ENCODE results near the gene IGF2R.

- TF ChIP-seq MAX (CRISPR knock-in tag; IDR thresholded peaks at IDR 0.05) (no peak), NR3C1 (CRISPR knock-in tag; conservative IDR thresholded peaks at IDR 0.05; ENCODE audit: low read depth) (no peak), GABPB1 (CRISPR knock-in tag; IDR thresholded peaks at IDR 0.05) (no peak), CTCF (IDR thresholded peaks at IDR 0.05) (no peak), ZNF121 (CRISPR knock-in tag; IDR thresholded peaks at IDR 0.05) (no peak), STAT6 (CRISPR knock-in tag; conservative IDR thresholded peaks at IDR 0.05; ENCODE audit: low read depth) (no peak)
Observed at GRCh38 chr6:160024152-160024551, 55.3 kb downstream of the IGF2R start.
